ENCODE data around the gene BCAP31.

DNA sequence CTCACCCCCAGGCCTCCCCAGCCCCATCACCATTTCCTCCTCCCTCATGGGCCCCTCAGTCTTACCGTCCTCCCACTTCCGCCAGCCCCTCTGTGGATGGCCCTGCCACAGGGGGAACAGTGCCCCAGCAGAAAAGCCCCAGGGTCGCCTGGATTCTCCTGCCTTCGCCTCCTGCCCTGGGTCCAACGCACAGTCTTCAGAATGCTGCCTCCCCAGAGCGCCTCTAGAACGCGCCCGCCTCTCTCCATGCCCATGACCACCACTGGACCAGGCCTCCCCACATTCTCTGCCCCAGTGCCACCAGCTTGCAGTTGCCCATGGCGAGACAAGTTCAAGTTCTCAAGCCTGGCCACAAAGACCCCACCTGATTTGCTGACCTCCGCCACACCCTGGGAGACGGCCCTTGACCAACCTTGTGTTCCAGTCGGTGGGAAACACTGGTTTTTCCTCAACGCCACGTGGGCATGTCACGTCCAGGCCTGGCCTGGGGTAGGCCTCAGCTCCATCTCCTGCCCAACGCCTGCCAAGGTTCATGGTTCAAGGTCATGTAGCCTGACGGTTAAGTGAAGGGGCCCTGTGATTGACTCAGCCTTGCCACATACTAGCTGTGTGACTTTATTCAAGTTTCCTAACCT lies 39.2 kb upstream of the BCAP31 start:
- no peak for TF ChIP-seq HNRNPH1 (optimal IDR thresholded peaks at IDR 0.05; ENCODE audit: low read depth, low read length)
- TF ChIP-seq POLR2A (IDR thresholded peaks at IDR 0.05; ENCODE audit: insufficient read depth in 1 of 2, low read depth in 2 of 2, low read length in 2 of 2): no peak
- TF ChIP-seq, protein P1, sequence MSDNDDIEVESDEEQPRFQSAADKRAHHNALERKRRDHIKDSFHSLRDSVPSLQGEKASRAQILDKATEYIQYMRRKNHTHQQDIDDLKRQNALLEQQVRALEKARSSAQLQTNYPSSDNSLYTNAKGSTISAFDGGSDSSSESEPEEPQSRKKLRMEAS (IDR thresholded peaks at IDR 0.05): peak; percentile 89
- TF ChIP-seq, protein P2, sequence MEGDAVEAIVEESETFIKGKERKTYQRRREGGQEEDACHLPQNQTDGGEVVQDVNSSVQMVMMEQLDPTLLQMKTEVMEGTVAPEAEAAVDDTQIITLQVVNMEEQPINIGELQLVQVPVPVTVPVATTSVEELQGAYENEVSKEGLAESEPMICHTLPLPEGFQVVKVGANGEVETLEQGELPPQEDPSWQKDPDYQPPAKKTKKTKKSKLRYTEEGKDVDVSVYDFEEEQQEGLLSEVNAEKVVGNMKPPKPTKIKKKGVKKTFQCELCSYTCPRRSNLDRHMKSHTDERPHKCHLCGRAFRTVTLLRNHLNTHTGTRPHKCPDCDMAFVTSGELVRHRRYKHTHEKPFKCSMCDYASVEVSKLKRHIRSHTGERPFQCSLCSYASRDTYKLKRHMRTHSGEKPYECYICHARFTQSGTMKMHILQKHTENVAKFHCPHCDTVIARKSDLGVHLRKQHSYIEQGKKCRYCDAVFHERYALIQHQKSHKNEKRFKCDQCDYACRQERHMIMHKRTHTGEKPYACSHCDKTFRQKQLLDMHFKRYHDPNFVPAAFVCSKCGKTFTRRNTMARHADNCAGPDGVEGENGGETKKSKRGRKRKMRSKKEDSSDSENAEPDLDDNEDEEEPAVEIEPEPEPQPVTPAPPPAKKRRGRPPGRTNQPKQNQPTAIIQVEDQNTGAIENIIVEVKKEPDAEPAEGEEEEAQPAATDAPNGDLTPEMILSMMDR (CRISPR knock-in tag; IDR thresholded peaks at IDR 0.05): no peak
- no peak for TF ChIP-seq ZNF225 (CRISPR knock-in tag; IDR thresholded peaks at IDR 0.05)
- no peak for TF ChIP-seq ZNF264 (CRISPR knock-in tag; IDR thresholded peaks at IDR 0.05)
- TF ChIP-seq BRCA1 (CRISPR knock-in tag; IDR thresholded peaks at IDR 0.05): no peak

All from HepG2 (cell line).